Activated CD8-positive, alpha-beta memory T cell treated with anti-CD3 and anti-CD28 coated beads, Interleukin-2, amount 10 ng/mL, durations not matched to agents 7 days and 5 days (primary cell): ENCODE results near the gene SGMS1. TPM values are rescaled to one million over a fixed set of nuclear protein-coding genes. Genes with fewer than 3 reads are reported as not detected.

Source experiments
- ATAC-seq: fragments of 150-1000 bp; cut with Tn5 transposase; one replicate; pipeline ENCODE4 v1.10.0; 2021; ENCODE audit warnings: moderate library complexity
- CTCF ChIA-PET: fragments of 350-600 bp; sonication (Branson Sonifier 250); formaldehyde crosslinking; loops from one replicate; lab custom pipeline; 2021; ENCODE audit warnings: antibody characterized with exemption; lab: Charles Lee
- DNase-seq: peaks from one replicate; pipeline ENCODE4 v3.0.0-alpha.2; 2020
- H3K27ac Mint-ChIP-seq: one replicate; pipeline ENCODE4 v1.8.0; 2021; ENCODE audit warnings: mild to moderate bottlenecking, mixed read lengths
- H3K27me3 Mint-ChIP-seq: one replicate; pipeline ENCODE4 v1.8.0; 2021; ENCODE audit warnings: mixed read lengths
- H3K36me3 Mint-ChIP-seq: one replicate; pipeline ENCODE4 v1.8.0; 2021; ENCODE audit warnings: mild to moderate bottlenecking, mixed read lengths
- H3K4me1 Mint-ChIP-seq: one replicate; pipeline ENCODE4 v1.8.0; 2021; ENCODE audit warnings: mixed read lengths
- H3K4me3 Mint-ChIP-seq: one replicate; pipeline ENCODE4 v1.8.0; 2021; ENCODE audit warnings: mild to moderate bottlenecking, moderate library complexity, mixed read lengths
- H3K9me3 Mint-ChIP-seq: one replicate; pipeline ENCODE4 v1.8.0; 2022; ENCODE audit warnings: low read depth, mixed read lengths
- total RNA-seq, 2 experiments: library from RNA; stranded (reverse); gene quantifications; one replicate each; pipeline ENCODE4 v1.2.3, GENCODE V29; 2021

Gene SGMS1
- total RNA-seq, 2 experiments from 2014 or later = 37.0 to 38.4 TPM

DNA sequence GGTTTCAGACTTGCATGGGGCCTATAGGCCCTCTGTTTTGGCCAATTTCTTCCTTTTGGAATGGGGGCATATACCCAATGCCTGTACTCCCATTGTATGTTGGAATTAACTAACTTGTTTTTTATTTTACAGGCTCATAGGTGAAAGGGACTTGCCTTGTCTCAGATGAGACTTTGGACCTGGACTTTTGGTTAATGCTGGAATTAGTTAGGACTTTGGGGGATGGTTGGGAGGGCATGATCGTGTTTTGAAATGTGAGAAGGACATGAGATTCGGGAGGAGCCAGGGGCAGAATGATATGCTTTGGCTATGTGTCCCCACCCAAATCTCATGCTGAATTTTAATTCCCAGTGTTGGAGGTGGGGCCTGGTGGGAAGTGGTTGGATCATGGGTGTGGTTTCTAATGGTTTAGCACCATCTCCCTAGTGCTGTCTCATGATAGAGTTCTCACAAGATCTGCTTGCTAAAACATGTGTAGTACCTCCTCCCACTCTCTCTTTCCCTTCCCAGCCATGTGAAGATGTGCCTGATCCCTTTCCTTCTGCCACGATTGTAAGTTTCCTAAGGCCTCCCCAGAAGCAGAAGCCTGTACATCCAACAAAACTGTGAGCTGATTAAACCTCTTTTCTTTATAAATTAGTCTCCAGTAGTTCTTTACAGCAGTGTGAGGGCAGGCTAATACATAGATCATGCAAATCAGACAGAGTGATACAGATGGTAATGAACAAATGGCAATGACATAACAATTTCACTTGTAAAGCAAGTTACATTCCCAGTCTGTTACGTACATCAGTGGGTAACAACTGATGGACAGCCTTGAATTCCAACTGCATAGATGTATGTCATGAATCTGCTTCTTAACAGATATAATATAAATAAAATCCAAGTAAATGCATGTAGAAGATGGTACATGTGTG is 146.2 kb downstream of the SGMS1 start:
- Mint-ChIP-seq H3K27ac (no peak overlapping the region), H3K4me1 (peaks cover 2% of the 10 kb centered on the region), H3K9me3 (peaks cover 5% of the 10 kb centered on the region), H3K27me3 (no peaks in the 10 kb centered on the region), H3K4me3 (no peak overlapping the region), H3K36me3 (peaks cover 47% of the 10 kb centered on the region)
- CTCF ChIA-PET = no interaction called here
- ATAC-seq (no peak), DNase-seq (no peak)

DNA sequence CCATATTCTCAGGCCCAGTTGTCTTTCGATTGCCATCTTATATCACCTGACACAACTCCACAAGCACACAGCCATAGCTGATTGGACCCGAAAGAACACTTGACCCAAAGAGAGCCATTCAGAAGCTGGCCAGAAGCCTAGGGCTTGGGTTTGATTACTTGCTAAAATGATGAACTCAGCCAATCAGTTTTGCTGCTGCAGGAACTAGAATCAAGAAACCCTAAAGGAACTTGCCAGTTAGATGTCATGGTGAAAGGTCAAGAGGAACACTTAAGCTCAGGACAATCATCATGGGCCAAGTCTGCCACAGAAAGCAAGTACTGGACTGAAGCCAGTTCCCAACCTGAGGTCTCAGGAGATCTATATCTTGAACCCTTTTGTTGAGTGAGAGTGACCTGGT is 150.0 kb downstream of the SGMS1 start:
- Mint-ChIP-seq H3K36me3 (peaks cover 31% of the 10 kb centered on the region), H3K9me3 (peaks cover 2% of the 10 kb centered on the region), H3K4me3 (no peak overlapping the region), H3K27ac (no peak overlapping the region), H3K27me3 (no peaks in the 10 kb centered on the region), H3K4me1 (peaks cover 33% of the 10 kb centered on the region)
- CTCF ChIA-PET = interaction anchor here (1.5 kb wide), 1 partner anchor 23 kb away, joined by 4 read pairs; no protein-coding TSS in a partner anchor
- ATAC-seq = no peak
- DNase-seq = no peak

DNA sequence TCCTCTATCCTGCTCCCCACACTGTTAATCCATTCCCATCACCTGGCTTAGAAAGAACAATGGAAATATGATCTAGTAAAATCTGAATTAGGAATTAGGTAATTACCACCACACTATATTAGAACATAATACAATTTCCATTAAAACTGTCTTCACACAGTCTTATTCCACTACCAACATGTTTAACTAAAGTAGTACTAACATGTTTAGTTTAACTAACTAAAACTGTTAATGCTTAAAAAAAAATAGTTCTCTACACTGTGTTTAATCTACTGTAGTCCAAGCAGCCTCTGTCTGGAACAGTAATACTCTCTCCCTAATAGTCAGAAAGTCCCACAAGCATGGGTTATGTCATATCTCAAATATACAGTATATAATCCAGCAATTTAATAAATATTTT is 150.8 kb downstream of the SGMS1 start:
- DNase-seq (no peak), ATAC-seq (no peak)
- Mint-ChIP-seq H3K36me3 (peaks cover 26% of the 10 kb centered on the region), H3K27me3 (no peaks in the 10 kb centered on the region), H3K4me1 (peaks cover 42% of the 10 kb centered on the region), H3K9me3 (peaks cover 2% of the 10 kb centered on the region), H3K27ac (no peak overlapping the region), H3K4me3 (no peak overlapping the region)
- CTCF ChIA-PET = interaction anchor here (1.5 kb wide), 1 partner anchor 24 kb away, joined by 4 read pairs; no protein-coding TSS in a partner anchor

DNA sequence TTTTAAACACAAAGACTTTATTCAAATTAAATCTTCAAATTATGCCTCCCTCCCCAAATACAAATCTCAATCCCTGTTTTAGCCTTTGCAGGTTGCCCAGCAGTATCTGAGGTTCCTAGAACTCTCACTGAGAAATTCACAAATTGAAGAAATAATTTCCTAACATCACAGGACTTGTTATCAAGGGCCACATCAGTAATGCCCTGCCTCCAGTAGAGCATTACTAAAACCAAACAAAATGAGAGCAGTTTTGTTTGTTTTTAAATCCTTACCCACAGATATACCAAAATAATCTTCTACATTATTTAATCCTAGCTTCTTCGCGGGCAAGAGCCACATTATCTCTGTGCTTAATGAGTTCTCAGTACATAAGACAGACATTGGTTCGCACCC is 152.2 kb downstream of the SGMS1 start:
- CTCF ChIA-PET = interaction anchor here (1.2 kb wide), 1 partner anchor 14 kb away, joined by 3 read pairs; no protein-coding TSS in a partner anchor
- H3K9me3 Mint-ChIP-seq = peaks cover 2% of the 10 kb centered on the region
- no peak overlapping the region for H3K4me3 Mint-ChIP-seq
- DNase-seq = no peak
- no peaks in the 10 kb centered on the region for H3K27me3 Mint-ChIP-seq
- ATAC-seq = no peak
- peaks cover 16% of the 10 kb centered on the region for H3K36me3 Mint-ChIP-seq
- no peak overlapping the region for H3K27ac Mint-ChIP-seq
- peaks cover 50% of the 10 kb centered on the region for H3K4me1 Mint-ChIP-seq

DNA sequence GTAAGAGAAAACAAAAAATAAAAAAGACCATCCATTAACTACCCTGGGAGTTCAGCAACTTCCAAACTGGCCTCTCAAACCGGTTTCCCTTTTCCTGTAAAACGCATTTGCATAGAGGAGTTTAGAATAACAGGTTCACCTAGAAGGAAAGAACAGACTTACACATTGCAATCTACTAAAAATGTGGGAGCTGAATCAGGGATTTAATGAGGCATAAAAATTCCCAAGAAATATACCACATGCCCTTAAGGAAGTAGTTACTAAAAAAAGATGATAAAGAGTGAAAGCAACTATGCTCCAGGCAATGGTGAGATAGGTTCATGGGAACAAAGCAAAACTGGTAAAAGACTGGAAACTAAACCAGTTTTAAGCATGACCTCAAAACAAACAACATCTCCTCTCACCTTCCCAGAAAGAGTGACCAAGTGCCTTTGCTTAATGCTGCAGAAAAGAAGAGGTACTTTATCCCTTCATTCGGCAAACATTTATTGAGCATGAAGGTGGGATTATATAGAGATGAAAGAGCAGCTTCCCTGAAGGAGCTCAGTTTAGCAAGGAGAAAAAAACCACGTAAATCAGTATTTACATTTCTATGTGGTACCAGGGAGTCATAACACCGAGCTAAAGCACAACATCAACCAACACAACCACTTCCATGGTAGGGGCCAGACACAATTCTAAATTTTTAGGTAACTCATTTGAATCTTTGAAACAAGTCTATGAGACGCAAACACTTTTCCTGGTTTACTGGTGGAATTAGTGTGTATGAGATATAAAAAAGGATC is 152.8 kb downstream of the SGMS1 start:
- peak overlapping the region; percentile 73 for H3K27ac Mint-ChIP-seq
- H3K9me3 Mint-ChIP-seq = peaks cover 2% of the 10 kb centered on the region
- peaks cover 15% of the 10 kb centered on the region for H3K36me3 Mint-ChIP-seq
- H3K27me3 Mint-ChIP-seq = no peaks in the 10 kb centered on the region
- ATAC-seq (no peak), DNase-seq (no peak)
- CTCF ChIA-PET = interaction anchor here (1.0 to 1.2 kb wide), 4 partner anchors 11 to 37 kb away, joined by 3 to 4 read pairs (median 3); no protein-coding TSS in a partner anchor
- no peak overlapping the region for H3K4me3 Mint-ChIP-seq
- H3K4me1 Mint-ChIP-seq = peaks cover 52% of the 10 kb centered on the region

DNA sequence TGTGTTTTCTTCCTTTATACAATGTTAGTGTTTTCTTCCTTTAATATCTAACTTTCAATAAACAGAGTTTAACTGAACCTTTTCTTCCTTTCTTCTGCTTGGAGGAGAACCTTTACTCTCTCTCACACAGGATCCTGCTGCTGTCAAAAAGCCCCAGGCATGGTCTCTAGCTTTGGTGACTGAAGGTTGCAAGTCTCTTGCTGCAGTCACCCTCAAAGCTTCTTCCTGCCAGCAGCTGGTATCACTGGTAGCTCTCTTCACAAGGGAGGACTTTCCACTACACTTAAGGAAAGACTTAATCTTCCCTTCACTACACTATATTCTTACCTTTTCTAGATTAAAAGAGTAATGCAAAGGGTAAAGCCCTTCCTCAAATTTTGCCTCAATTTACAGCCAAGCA is 153.4 kb downstream of the SGMS1 start:
- H3K9me3 Mint-ChIP-seq = peaks cover 2% of the 10 kb centered on the region
- CTCF ChIA-PET = interaction anchor here (1.0 to 1.2 kb wide), 4 partner anchors 10 to 38 kb away, joined by 3 to 4 read pairs (median 3); no protein-coding TSS in a partner anchor
- peak; percentile 51 for DNase-seq
- H3K36me3 Mint-ChIP-seq = peaks cover 17% of the 10 kb centered on the region
- H3K27ac Mint-ChIP-seq = peak overlapping the region; percentile 73
- no peak overlapping the region for H3K4me3 Mint-ChIP-seq
- H3K4me1 Mint-ChIP-seq = peaks cover 52% of the 10 kb centered on the region
- no peaks in the 10 kb centered on the region for H3K27me3 Mint-ChIP-seq
- peak; percentile 75 for ATAC-seq

DNA sequence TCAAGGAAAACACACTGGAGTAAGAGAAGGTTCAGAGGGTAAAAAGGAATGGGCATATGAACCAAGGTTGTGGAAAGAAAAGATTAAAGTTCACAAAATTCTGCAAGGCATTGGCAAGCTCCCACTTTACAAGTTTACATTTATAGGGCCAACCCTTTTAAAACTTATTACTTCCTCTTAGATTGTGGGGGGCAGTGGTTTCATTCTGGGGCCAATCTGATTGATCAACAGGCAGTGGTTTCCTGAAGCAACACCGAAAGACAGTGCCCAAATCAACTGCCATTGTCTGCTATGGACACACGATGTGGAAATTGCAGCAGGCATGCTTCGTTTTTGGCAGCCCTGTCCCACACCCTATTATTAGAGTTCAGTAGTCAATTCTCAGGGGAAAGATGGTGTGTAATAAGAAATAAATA is 154.0 kb downstream of the SGMS1 start:
- CTCF ChIA-PET = interaction anchor here (1.0 kb wide), 1 partner anchor 27 kb away, joined by 3 read pairs; no protein-coding TSS in a partner anchor
- ATAC-seq = peak; percentile 62
- peaks cover 19% of the 10 kb centered on the region for H3K36me3 Mint-ChIP-seq
- H3K4me3 Mint-ChIP-seq = no peak overlapping the region
- no peaks in the 10 kb centered on the region for H3K27me3 Mint-ChIP-seq
- peaks cover 52% of the 10 kb centered on the region for H3K4me1 Mint-ChIP-seq
- H3K27ac Mint-ChIP-seq = peak overlapping the region; percentile 65
- DNase-seq = peak; percentile 52
- peaks cover 4% of the 10 kb centered on the region for H3K9me3 Mint-ChIP-seq

DNA sequence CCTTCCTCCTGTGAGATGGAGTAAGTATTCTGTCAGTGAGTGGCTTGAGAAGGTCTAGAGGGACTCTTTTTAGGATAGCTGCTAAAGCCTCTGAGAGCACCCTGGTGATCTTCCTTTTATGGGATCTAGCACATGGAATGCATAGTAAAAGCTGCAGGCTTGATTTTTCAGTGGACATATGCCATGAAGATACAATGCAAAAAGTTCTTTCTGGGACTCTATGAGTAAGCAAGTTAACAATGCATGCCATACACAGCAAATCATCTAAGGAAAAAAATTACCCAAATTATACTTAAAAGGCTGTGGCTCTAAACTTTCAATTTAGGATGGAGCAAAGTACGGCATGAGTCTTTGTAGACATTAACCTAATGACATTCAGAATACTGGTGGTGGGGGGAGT is 154.5 kb downstream of the SGMS1 start:
- H3K4me1 Mint-ChIP-seq = peaks cover 50% of the 10 kb centered on the region
- H3K4me3 Mint-ChIP-seq = no peak overlapping the region
- DNase-seq = no peak
- H3K27ac Mint-ChIP-seq = no peak overlapping the region
- no peaks in the 10 kb centered on the region for H3K27me3 Mint-ChIP-seq
- ATAC-seq = no peak
- CTCF ChIA-PET = no interaction called here
- H3K9me3 Mint-ChIP-seq = peaks cover 4% of the 10 kb centered on the region
- peaks cover 19% of the 10 kb centered on the region for H3K36me3 Mint-ChIP-seq

DNA sequence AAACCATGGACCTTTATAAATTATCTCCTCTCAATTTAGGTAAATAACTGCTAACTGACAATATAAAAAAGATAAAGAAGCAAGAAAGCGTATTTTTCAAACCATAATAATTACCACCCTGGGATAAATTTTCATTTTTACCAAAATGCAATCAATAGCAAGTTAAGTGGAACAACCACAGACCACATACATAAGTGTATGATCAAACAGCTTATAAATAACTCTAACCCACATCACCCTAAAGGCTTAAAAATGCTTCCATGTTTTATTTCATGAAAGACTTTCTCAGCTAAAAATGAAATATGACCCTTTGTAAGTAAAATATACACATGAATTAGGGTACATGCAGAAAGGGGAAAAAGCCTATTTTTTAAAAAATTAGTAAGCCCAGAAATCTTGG is 156.5 kb downstream of the SGMS1 start:
- H3K27me3 Mint-ChIP-seq = no peaks in the 10 kb centered on the region
- ATAC-seq = no peak
- peaks cover 4% of the 10 kb centered on the region for H3K9me3 Mint-ChIP-seq
- no peak for DNase-seq
- no peak overlapping the region for H3K4me3 Mint-ChIP-seq
- peaks cover 49% of the 10 kb centered on the region for H3K4me1 Mint-ChIP-seq
- CTCF ChIA-PET = interaction anchor here (1.6 kb wide), 1 partner anchor 65 kb away, joined by 4 read pairs; no protein-coding TSS in a partner anchor
- H3K36me3 Mint-ChIP-seq = peaks cover 24% of the 10 kb centered on the region
- H3K27ac Mint-ChIP-seq = no peak overlapping the region

DNA sequence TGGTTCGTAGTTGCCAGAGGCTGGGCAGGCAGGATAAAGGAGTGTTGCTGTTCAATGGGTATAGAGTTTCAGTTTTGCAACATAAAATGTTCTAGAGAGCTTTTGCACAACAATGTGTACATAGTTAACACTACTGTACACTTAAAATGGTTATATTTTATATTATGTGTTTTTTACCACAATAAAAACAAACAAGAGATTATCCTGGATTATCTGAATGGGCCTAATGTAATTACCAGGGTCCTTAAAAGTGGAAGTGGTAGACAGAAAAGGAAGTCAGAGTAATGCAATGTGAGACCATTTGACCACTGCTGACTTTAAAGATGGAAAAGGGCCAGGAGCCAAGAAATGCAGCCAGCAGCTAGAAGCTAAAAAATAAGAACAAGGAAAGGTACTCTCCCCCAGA is 159.7 kb downstream of the SGMS1 start:
- H3K27me3 Mint-ChIP-seq = no peaks in the 10 kb centered on the region
- H3K4me1 Mint-ChIP-seq = peaks cover 21% of the 10 kb centered on the region
- H3K9me3 Mint-ChIP-seq = peaks cover 4% of the 10 kb centered on the region

DNA sequence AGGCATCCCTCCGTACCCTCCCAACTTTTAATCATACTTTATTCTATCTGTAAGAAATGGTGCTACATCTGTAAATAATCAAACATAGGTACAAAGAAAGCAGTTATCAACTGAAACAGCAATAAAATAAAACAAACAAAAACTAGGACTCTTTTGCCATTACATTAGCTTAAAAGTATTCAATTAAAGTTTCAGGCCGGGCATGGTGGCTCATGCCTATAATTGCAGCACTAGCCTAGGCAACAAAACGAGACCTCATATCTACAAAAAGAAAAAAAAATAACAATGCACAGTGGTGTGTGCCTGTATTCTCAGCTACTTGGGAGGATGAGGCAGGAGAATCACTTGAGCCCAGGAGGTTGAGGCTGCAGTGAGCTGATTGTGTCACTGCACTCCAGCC is 161.9 kb downstream of the SGMS1 start:
- peaks cover 2% of the 10 kb centered on the region for H3K4me1 Mint-ChIP-seq
- H3K9me3 Mint-ChIP-seq = peaks cover 4% of the 10 kb centered on the region
- CTCF ChIA-PET = no interaction called here
- H3K36me3 Mint-ChIP-seq = peaks cover 32% of the 10 kb centered on the region
- DNase-seq = no peak
- H3K27ac Mint-ChIP-seq = no peak overlapping the region
- H3K4me3 Mint-ChIP-seq = no peak overlapping the region
- H3K27me3 Mint-ChIP-seq = no peaks in the 10 kb centered on the region
- no peak for ATAC-seq

More for the DNA sequence above, 159.7 kb downstream of the SGMS1 start:
- H3K27ac Mint-ChIP-seq = no peak overlapping the region
- ATAC-seq = no peak
- H3K36me3 Mint-ChIP-seq = peaks cover 34% of the 10 kb centered on the region
- no peak overlapping the region for H3K4me3 Mint-ChIP-seq
- CTCF ChIA-PET = no interaction called here
- DNase-seq = no peak

DNA sequence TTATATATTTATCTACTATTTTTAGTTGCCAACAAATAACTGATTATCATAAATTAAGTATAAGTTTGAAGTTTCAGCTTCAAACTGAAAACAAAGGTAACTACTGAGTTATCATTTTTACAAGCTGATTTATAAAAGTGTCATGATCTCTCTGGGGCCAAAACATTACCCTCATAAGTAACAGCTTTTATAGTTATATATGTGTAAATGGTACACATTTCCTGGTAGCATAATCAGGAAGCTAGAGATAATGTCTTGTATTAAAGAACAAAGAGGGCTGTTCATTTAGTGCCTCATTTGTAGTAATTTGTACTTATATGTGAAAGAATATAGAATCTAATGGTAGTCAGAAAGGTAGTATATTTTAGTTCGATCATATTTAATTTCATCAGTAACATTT is 162.6 kb downstream of the SGMS1 start:
- Mint-ChIP-seq H3K4me1 (no peaks in the 10 kb centered on the region), H3K36me3 (peaks cover 30% of the 10 kb centered on the region), H3K27me3 (no peaks in the 10 kb centered on the region), H3K27ac (no peak overlapping the region), H3K4me3 (no peak overlapping the region), H3K9me3 (peaks cover 2% of the 10 kb centered on the region)
- DNase-seq (no peak), ATAC-seq (no peak)
- CTCF ChIA-PET = interaction anchor here (1.5 kb wide), 1 partner anchor 12 kb away, joined by 3 read pairs; no protein-coding TSS in a partner anchor

DNA sequence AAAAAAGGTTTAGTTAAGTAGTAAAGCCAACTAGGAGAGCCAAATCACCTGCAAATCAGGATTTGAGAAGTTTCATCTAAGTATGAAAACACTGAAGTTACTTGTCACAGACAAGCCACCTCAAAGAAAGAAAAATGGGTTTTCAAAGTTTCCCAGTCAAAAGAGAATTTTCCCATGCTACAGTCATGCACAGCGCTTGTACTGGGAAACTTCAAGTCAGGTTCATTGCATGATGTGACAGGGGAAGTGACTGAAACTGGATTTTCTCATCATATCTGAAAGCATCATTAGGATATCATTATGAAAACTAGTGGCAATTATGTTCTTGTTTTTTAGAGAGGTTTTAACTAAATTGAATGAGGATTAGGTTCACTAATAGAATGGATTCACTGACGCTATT is 167.0 kb downstream of the SGMS1 start:
- ATAC-seq = no peak
- Mint-ChIP-seq H3K27ac (no peak overlapping the region), H3K4me1 (no peaks in the 10 kb centered on the region), H3K36me3 (peaks cover 16% of the 10 kb centered on the region), H3K4me3 (no peak overlapping the region), H3K27me3 (no peaks in the 10 kb centered on the region), H3K9me3 (no peaks in the 10 kb centered on the region)
- CTCF ChIA-PET = no interaction called here
- DNase-seq = no peak
